A673 (cell line): ENCODE data around the gene HTR2C. TPM values are rescaled to one million over a fixed set of nuclear protein-coding genes. Genes with fewer than 3 reads are reported as not detected.

ENCODE experiments used
- Bru-seq: library from RNA; stranded (reverse); fragments of 400-500 nt; gene quantifications from one replicate; lab custom pipeline; 2021; lab: Mats Ljungman, UMichigan
- BruChase-seq, 2 experiments: library from RNA; stranded (reverse); fragments of 400-500 nt; gene quantifications; one replicate each; lab custom pipeline; 2021; lab: Mats Ljungman, UMichigan
- BruUV-seq: library from RNA; stranded (reverse); fragments of 400-500 nt; replicated peaks from 2 replicates; lab custom pipeline; 2021; lab: Mats Ljungman, UMichigan
- CTCF ChIA-PET: fragments of 300-600 bp; sonication (Branson Sonifier 250); formaldehyde crosslinking; loops from one replicate; lab custom pipeline; 2022; ENCODE audit warnings: antibody characterized with exemption; lab: Charles Lee
- POLR2A ChIA-PET: fragments of 300-600 bp; sonication (Branson Sonifier 250); formaldehyde crosslinking; loops from one replicate; lab custom pipeline; 2022; ENCODE audit warnings: antibody characterized with exemption; ENCODE audit not compliant: low non-redundant PET; lab: Charles Lee
- DNase-seq: peaks from one replicate; pipeline ENCODE4 v3.0.0-alpha.2; 2015; ENCODE audit warnings: low spot score
- H3K27ac ChIP-seq: fragments of 200-600 bp; sonication (generic); 2 replicates; pipeline ENCODE4 v1.5.1; 2016; ENCODE audit warnings: mixed run types, low read depth, mild to moderate bottlenecking, mixed read lengths, antibody characterized with exemption, low read length; ENCODE audit not compliant: poor library complexity, severe bottlenecking
- H3K27me3 ChIP-seq: fragments of 200-600 bp; sonication (generic); replicated peaks from 2 replicates; pipeline ENCODE4 v1.6.1; 2017; ENCODE audit warnings: mixed run types, low read depth, mild to moderate bottlenecking, mixed read lengths, antibody characterized with exemption, low read length; ENCODE audit not compliant: insufficient read depth, poor library complexity
- H3K36me3 ChIP-seq: fragments of 200-600 bp; sonication (generic); 2 replicates; pipeline ENCODE4 v1.6.1; 2016; ENCODE audit warnings: mixed run types, mild to moderate bottlenecking, mixed read lengths, antibody characterized with exemption, low read length; ENCODE audit not compliant: insufficient read depth, poor library complexity, severe bottlenecking
- H3K4me1 ChIP-seq: fragments of 200-600 bp; sonication (generic); 2 replicates; pipeline ENCODE4 v1.6.1; 2017; ENCODE audit warnings: mixed run types, mild to moderate bottlenecking, mixed read lengths, antibody characterized with exemption, low read length; ENCODE audit not compliant: insufficient read depth, poor library complexity, severe bottlenecking
- H3K4me3 ChIP-seq: fragments of 200-600 bp; sonication (generic); 2 replicates; pipeline ENCODE4 v1.5.1; 2016; ENCODE audit warnings: low read depth, mixed run types, mild to moderate bottlenecking, mixed read lengths, low read length; ENCODE audit not compliant: poor library complexity, severe bottlenecking
- H3K9me3 ChIP-seq: fragments of 200-600 bp; sonication (generic); 2 replicates; pipeline ENCODE4 v1.6.1; 2016; ENCODE audit warnings: mixed run types, low read depth, mild to moderate bottlenecking, mixed read lengths, antibody characterized with exemption, low read length; ENCODE audit not compliant: poor library complexity, severe bottlenecking
- CTCF ChIP-seq: fragments of 300-800, 200-600 bp; sonication (generic); conservative IDR thresholded peaks from 2 replicates; pipeline ENCODE4 v1.5.1; 2017; ENCODE audit warnings: low read depth, mild to moderate bottlenecking, antibody characterized with exemption, low read length, moderate library complexity, mixed read lengths
- EZH2 ChIP-seq: fragments of 200-600 bp; sonication (generic); IDR thresholded peaks from 2 replicates; pipeline ENCODE4 v1.6.1; 2017; ENCODE audit warnings: borderline replicate concordance, low read depth, mild to moderate bottlenecking, mixed read lengths, antibody characterized with exemption, low read length; ENCODE audit not compliant: poor library complexity, severe bottlenecking
- intact Hi-C: fragments of 100-400 bp; cut with micrococcal nuclease; formaldehyde crosslinking; loops from one replicate; pipeline ENCODE4 v1.10.0; 2022; ENCODE audit not compliant: unreplicated experiment
- long read RNA-seq: library from polyadenylated mRNA; stranded (forward); transcript quantifications from one replicate; pipeline ENCODE4 v2.0.0, GENCODE V29; 2022
- total RNA-seq: library from RNA; stranded (reverse); gene quantifications from 2 replicates; pipeline ENCODE4 v1.2.3, GENCODE V29; 2021

The HTR2C gene
- not detected in 2 replicates for total RNA-seq
- percentile 2 among the genes with signal in this experiment for Bru-seq, nascent RNA
- BruChase-seq, experiment 1, labeled RNA remaining after a 2-hour chase: percentile 1 among the genes with signal in this experiment
- BruChase-seq, experiment 2, labeled RNA remaining after a 6-hour chase: percentile 2 among the genes with signal in this experiment
- long read RNA-seq: 0 reads

- intact Hi-C loops: no loop called here
- H3K4me1 ChIP-seq: no peaks in the 10 kb centered on the region
- DNase-seq: no peak
- BruUV-seq: no TSS peak
- no peaks in the 10 kb centered on the region for H3K36me3 ChIP-seq
- H3K9me3 ChIP-seq: no peaks in the 10 kb centered on the region
- H3K4me3 ChIP-seq: no peak within 1 kb of the TSS
- H3K27me3 ChIP-seq: peaks cover 84% of the 10 kb centered on the region
- ChIA-PET CTCF (no interaction called here), POLR2A (no interaction called here)
- TF ChIP-seq EZH2 (no peak), CTCF (no peak)
- H3K27ac ChIP-seq: no peak within 1 kb of the TSS
Observed at GRCh38 chrX:114583646-114584374, at the start of gene HTR2C. Gene HTR2C (plus strand): TSS chrX:114584086. CDS start chrX:114726937, 142,851 bp downstream.

GRCh38 chrX:114580336-114580735, 3.5 kb upstream of the HTR2C start:
- Histone ChIP-seq H3K36me3 (no peaks in the 10 kb centered on the region), H3K27me3 (peaks cover 74% of the 10 kb centered on the region), H3K9me3 (no peaks in the 10 kb centered on the region), H3K4me3 (no peak overlapping the region), H3K4me1 (no peaks in the 10 kb centered on the region), H3K27ac (no peak overlapping the region)
- CTCF ChIA-PET: no interaction called here
- POLR2A ChIA-PET: no interaction called here
- intact Hi-C loops: no loop called here
- no TSS peak for BruUV-seq
- DNase-seq: no peak
- TF ChIP-seq CTCF (peak; percentile 36; the same call in 1 of the 2 replicates), EZH2 (no peak)

GRCh38 chrX:114581528-114582263, 2.2 kb upstream of the HTR2C start:
- Histone ChIP-seq H3K4me3 (no peak overlapping the region), H3K36me3 (no peaks in the 10 kb centered on the region), H3K4me1 (no peaks in the 10 kb centered on the region), H3K27me3 (peaks cover 87% of the 10 kb centered on the region), H3K27ac (no peak overlapping the region), H3K9me3 (no peaks in the 10 kb centered on the region)
- intact Hi-C loops: no loop called here
- ChIA-PET CTCF (no interaction called here), POLR2A (no interaction called here)
- peak; percentile 1 for DNase-seq
- BruUV-seq: no TSS peak
- TF ChIP-seq EZH2: peak; percentile 83
- no peak for TF ChIP-seq CTCF
